Esophagus (tissue), 2 donors: ENCODE results near the gene MED8. TPM values are rescaled to one million over a fixed set of nuclear protein-coding genes. Genes with fewer than 3 reads are reported as not detected.

Source experiments
- H3K27ac ChIP-seq, 2 donors: one replicate each; pipeline ENCODE4 v1.5.1; 2013; ENCODE audit warnings: low read depth in 2 of 2, mild to moderate bottlenecking in 2 of 2, inconsistent platforms in 1 of 2, low read length in 1 of 2, moderate library complexity in 1 of 2
- H3K27me3 ChIP-seq, 2 donors: one replicate each; pipeline ENCODE4 v1.6.1; 2013; ENCODE audit warnings: low read length in 2 of 2, control low read depth in 1 of 2, mild to moderate bottlenecking in 1 of 2; ENCODE audit not compliant: insufficient read depth in 2 of 2, control insufficient read depth in 1 of 2
- H3K36me3 ChIP-seq, 2 donors: one replicate each; pipeline ENCODE4 v1.6.1; 2013; ENCODE audit warnings: low read length in 1 of 2; ENCODE audit not compliant: control insufficient read depth in 2 of 2, insufficient read depth in 2 of 2
- H3K4me1 ChIP-seq, 2 donors: one replicate each; pipeline ENCODE4 v1.6.1; 2013; ENCODE audit warnings: low read length in 1 of 2; ENCODE audit not compliant: control insufficient read depth in 2 of 2, insufficient read depth in 2 of 2
- H3K4me3 ChIP-seq, 2 donors: one replicate each; pipeline ENCODE4 v1.5.1; 2013; ENCODE audit warnings: low read length in 2 of 2, mild to moderate bottlenecking in 2 of 2, low read depth in 1 of 2, moderate library complexity in 1 of 2
- H3K9me3 ChIP-seq, 2 donors: one replicate each; pipeline ENCODE4 v1.6.1; 2013; ENCODE audit warnings: mild to moderate bottlenecking in 2 of 2, low read depth in 1 of 2, low read length in 1 of 2, moderate library complexity in 1 of 2; ENCODE audit not compliant: control insufficient read depth in 2 of 2, insufficient read depth in 1 of 2
- WGBS, 2 donors: extraction: QIAGEN DNeasy Blood & Tissue Kit; methylation state at CpG; one replicate each; pipeline ENCODE4 v1.1.7; 2013; 5-methylcytosine and 5-hydroxymethylcytosine counted together
- polyA plus RNA-seq, 2 donors: library from polyadenylated mRNA; stranded (reverse); fragments of 200-250 nt; gene quantifications; one replicate each; pipeline ENCODE4 v1.2.3, GENCODE V29; 2013
- donor health status: healthy with polysubstance abuse.
- donor health status: Bipolar disorder and iron deficiency.

Gene MED8
- polyA plus RNA-seq, 2 donors: 32.3 to 50.1 TPM

GRCh38 chr1:43388613-43389012 is 987 bp downstream of the MED8 start:
- Histone ChIP-seq H3K36me3 (peaks cover 10 to 19% of the 10 kb centered on the region in 2 donors), H3K27me3 (no peaks in the 10 kb centered on the region), H3K4me3 (peak overlapping the region in 1 of 2 donors; percentile 98), H3K9me3 (no peaks in the 10 kb centered on the region), H3K27ac (peak overlapping the region; percentile 95 to 98), H3K4me1 (peaks cover 2 to 7% of the 10 kb centered on the region in 2 donors)
- 41 to 43% methylated on average over 3 of the region's 3 CpGs for WGBS, 2 donors

- H3K4me1 ChIP-seq: peaks cover 2 to 7% of the 10 kb centered on the region in 2 donors
- peak overlapping the region; percentile 95 to 98 for H3K27ac ChIP-seq
- peaks cover 16 to 19% of the 10 kb centered on the region in 2 donors for H3K36me3 ChIP-seq
These were observed 1.5 kb downstream of the MED8 start for GRCh38 chr1:43387976-43388599.

DNA sequence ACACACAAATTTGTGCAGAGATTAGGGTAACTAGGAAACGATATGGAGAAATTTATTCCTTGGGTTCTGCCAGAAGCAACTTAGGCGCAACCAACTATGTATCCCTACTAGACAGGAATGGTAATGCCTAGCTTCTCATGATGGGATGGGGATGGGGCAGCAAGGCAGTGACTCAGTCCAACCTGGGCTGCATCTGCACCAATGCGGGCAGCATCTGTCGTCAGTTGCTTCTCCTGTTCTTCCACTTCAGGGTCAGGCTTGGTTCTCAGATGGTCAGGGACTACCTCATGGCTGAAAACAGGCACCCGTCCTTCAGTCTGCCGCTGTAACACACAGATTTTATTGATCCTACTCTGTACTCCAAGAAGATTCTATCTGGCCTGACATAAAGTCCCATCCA is 2.9 kb downstream of the MED8 start:
- no peaks in the 10 kb centered on the region for H3K9me3 ChIP-seq
- WGBS, 2 donors: 87 to 90% methylated on average over 6 of the region's 6 CpGs
- H3K27me3 ChIP-seq: no peaks in the 10 kb centered on the region
- H3K4me1 ChIP-seq: peaks cover 2 to 7% of the 10 kb centered on the region in 2 donors
- H3K27ac ChIP-seq: no peak overlapping the region
- peaks cover 22 to 28% of the 10 kb centered on the region in 2 donors for H3K36me3 ChIP-seq
- H3K4me3 ChIP-seq: no peak overlapping the region

More at GRCh38 chr1:43387976-43388599, 1.5 kb downstream of the MED8 start:
- H3K4me3 ChIP-seq: no peak overlapping the region
- WGBS, 2 donors: 55 to 57% methylated on average over 4 of the region's 4 CpGs
- H3K9me3 ChIP-seq: no peaks in the 10 kb centered on the region
- no peaks in the 10 kb centered on the region for H3K27me3 ChIP-seq

GRCh38 chr1:43383449-43383848 is 6.2 kb downstream of the MED8 start:
- Histone ChIP-seq H3K9me3 (no peaks in the 10 kb centered on the region), H3K27me3 (no peaks in the 10 kb centered on the region), H3K4me1 (peaks cover 0 to 3% of the 10 kb centered on the region in 2 donors), H3K4me3 (no peak overlapping the region), H3K27ac (no peak overlapping the region), H3K36me3 (peaks cover 22 to 30% of the 10 kb centered on the region in 2 donors)
- WGBS, 2 donors: 82 to 94% methylated on average over 2 of the region's 2 CpGs

- peaks cover 22 to 30% of the 10 kb centered on the region in 2 donors for H3K36me3 ChIP-seq
- H3K4me3 ChIP-seq: no peak overlapping the region
- H3K4me1 ChIP-seq: no peaks in the 10 kb centered on the region
- no peak overlapping the region for H3K27ac ChIP-seq
- no peaks in the 10 kb centered on the region for H3K27me3 ChIP-seq
- H3K9me3 ChIP-seq: no peaks in the 10 kb centered on the region
- 60 to 61% methylated on average over 6 of the region's 6 CpGs for WGBS, 2 donors
These were observed 7.4 kb downstream of the MED8 start for GRCh38 chr1:43382027-43382779.

GRCh38 chr1:43381612-43382011 is 8.0 kb downstream of the MED8 start:
- H3K4me1 ChIP-seq: no peaks in the 10 kb centered on the region
- no peak overlapping the region for H3K4me3 ChIP-seq
- H3K27ac ChIP-seq: peak overlapping the region in 1 of 2 donors; percentile 7
- no peaks in the 10 kb centered on the region for H3K9me3 ChIP-seq
- WGBS, 2 donors: 71 to 73% methylated on average over 3 of the region's 3 CpGs
- no peaks in the 10 kb centered on the region for H3K27me3 ChIP-seq
- peaks cover 20 to 30% of the 10 kb centered on the region in 2 donors for H3K36me3 ChIP-seq

DNA sequence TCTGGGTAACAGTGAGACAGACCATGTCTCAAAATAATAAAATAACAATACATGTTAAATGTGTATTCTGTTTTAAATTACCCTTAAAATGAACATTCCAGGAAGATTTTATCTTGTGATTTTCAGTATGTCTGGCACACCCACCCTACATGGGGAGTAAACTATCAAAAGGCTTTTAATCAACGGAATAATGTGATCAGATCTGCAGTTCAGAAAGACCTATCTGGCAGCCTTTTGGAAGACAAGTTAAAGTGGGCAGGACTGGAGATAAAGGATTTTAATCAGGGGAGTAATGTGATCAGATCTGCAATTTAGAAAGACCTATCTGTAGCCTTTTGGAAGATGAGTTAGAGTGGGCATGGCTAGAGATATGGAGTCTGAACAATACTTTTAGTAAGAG is 10.1 kb downstream of the MED8 start:
- H3K27ac ChIP-seq: no peak overlapping the region
- 90 to 95% methylated on average over 1 of the region's 1 CpG for WGBS, 2 donors
- H3K27me3 ChIP-seq: no peaks in the 10 kb centered on the region
- no peaks in the 10 kb centered on the region for H3K4me1 ChIP-seq
- H3K36me3 ChIP-seq: peaks cover 15 to 17% of the 10 kb centered on the region in 2 donors
- no peaks in the 10 kb centered on the region for H3K9me3 ChIP-seq
- H3K4me3 ChIP-seq: no peak overlapping the region

DNA sequence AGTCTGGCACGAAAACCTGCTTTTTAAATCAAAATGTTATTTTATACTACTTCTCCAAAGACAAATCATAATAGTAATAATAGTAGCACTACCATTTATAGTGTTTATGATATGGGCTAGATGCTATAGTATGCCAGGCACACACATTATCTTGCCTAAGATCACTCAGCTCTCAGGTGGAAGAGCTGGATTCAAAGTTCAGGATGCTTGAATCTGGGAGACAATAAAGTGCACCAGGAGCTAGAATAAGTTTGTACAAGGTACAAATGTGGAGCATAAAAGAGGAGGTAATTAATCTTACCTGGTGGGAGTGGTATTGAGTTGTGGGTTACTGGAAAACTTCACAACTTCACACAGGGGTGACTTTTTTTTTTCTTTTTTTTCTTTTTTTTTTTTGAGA is 11.8 kb downstream of the MED8 start:
- no peak overlapping the region for H3K27ac ChIP-seq
- no peaks in the 10 kb centered on the region for H3K9me3 ChIP-seq
- peaks cover 4 to 11% of the 10 kb centered on the region in 2 donors for H3K36me3 ChIP-seq
- H3K4me1 ChIP-seq: peaks cover 0 to 4% of the 10 kb centered on the region in 2 donors
- no peaks in the 10 kb centered on the region for H3K27me3 ChIP-seq
- WGBS, 2 donors: 92 to 93% methylated on average over 1 of the region's 1 CpG
- H3K4me3 ChIP-seq: no peak overlapping the region

DNA sequence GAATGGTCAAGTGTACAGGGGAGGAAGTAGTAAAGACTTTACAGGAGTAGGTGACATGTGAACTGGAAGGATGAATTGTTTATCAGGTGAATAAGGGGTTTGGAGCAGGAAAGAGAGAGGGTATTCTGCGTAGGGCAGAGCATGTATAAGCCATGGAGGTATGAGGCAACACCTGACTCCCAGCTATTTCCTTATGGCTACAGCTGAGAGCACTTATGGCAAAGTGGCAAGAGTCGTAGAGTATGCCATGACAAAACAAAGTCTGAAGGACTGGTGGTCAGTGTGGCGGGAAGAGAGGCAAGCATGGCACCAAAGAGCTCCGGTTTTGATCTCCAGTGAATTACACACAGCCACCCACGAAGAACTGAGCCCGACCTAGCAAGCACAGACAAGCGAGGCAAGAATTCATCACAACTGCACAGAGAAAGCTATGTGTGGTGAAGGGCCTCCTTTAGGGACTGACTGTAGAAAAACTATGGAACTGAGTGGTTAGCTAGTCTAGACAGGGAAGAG is 12.8 kb downstream of the MED8 start:
- peaks cover 0 to 4% of the 10 kb centered on the region in 2 donors for H3K4me1 ChIP-seq
- no peak overlapping the region for H3K27ac ChIP-seq
- WGBS, 2 donors: 75 to 81% methylated on average over 7 of the region's 7 CpGs
- H3K27me3 ChIP-seq: no peaks in the 10 kb centered on the region
- H3K36me3 ChIP-seq: peaks cover 0 to 3% of the 10 kb centered on the region in 2 donors
- H3K9me3 ChIP-seq: no peaks in the 10 kb centered on the region
- H3K4me3 ChIP-seq: no peak overlapping the region
